GM23338 (cell line): ENCODE results near the gene ATL2. TPM values are rescaled to one million over a fixed set of nuclear protein-coding genes. Genes with fewer than 3 reads are reported as not detected.

Experiments
- ATAC-seq: fragments of 200-7000 bp; cut with Tn5 transposase; 3 replicates; pipeline ENCODE4 v1.9.1; 2020
- DNase-seq: peaks from one replicate; pipeline ENCODE4 v3.0.0-alpha.2; 2015; ENCODE audit warnings: low spot score
- H2AFZ ChIP-seq: fragments of 200-600 bp; sonication (generic); 2 replicates; pipeline ENCODE4 v1.8.0; 2016; ENCODE audit warnings: antibody characterized with exemption, mild to moderate bottlenecking, moderate library complexity
- H3F3A ChIP-seq: fragments of 200-600 bp; sonication (generic); replicated peaks from 2 replicates; pipeline ENCODE4 v1.8.0; 2017; ENCODE audit warnings: antibody characterized with exemption, mixed run types, low read depth
- H3K27ac ChIP-seq: fragments of 200-600 bp; sonication (generic); 2 replicates; pipeline ENCODE4 v1.6.1; 2016; ENCODE audit warnings: low read depth
- H3K27me3 ChIP-seq: fragments of 200-600 bp; sonication (generic); 2 replicates; pipeline ENCODE4 v1.8.0; 2016; ENCODE audit warnings: mild to moderate bottlenecking, mixed run types, moderate library complexity; ENCODE audit not compliant: insufficient read depth
- H3K36me3 ChIP-seq: fragments of 200-600 bp; sonication (generic); 2 replicates; pipeline ENCODE4 v1.8.0; 2016; ENCODE audit warnings: mild to moderate bottlenecking; ENCODE audit not compliant: insufficient read depth
- H3K4me1 ChIP-seq: fragments of 200-600 bp; sonication (generic); 2 replicates; pipeline ENCODE4 v1.8.0; 2016; ENCODE audit warnings: mild to moderate bottlenecking, moderate library complexity; ENCODE audit not compliant: insufficient read depth
- H3K4me2 ChIP-seq: fragments of 200-600 bp; sonication (generic); 2 replicates; pipeline ENCODE4 v1.7.1; 2017; ENCODE audit warnings: mixed run types
- H3K4me3 ChIP-seq: fragments of 200-600 bp; sonication (generic); 2 replicates; pipeline ENCODE4 v1.6.1; 2016; ENCODE audit warnings: mixed run types
- H3K79me2 ChIP-seq: fragments of 200-600 bp; sonication (generic); replicated peaks from 2 replicates; pipeline ENCODE4 v1.8.0; 2017; ENCODE audit warnings: mild to moderate bottlenecking; ENCODE audit not compliant: insufficient read depth
- H3K9me2 ChIP-seq: fragments of 200-600 bp; sonication (generic); 2 replicates; pipeline ENCODE4 v1.8.0; 2017; ENCODE audit not compliant: insufficient read depth
- H4K20me1 ChIP-seq: fragments of 200-600 bp; sonication (generic); replicated peaks from 2 replicates; pipeline ENCODE4 v1.8.0; 2017; ENCODE audit warnings: mild to moderate bottlenecking; ENCODE audit not compliant: insufficient read depth
- H3K27ac Mint-ChIP-seq: 2 replicates; pipeline ENCODE4 v1.8.0; 2020; ENCODE audit warnings: inconsistent platforms, mild to moderate bottlenecking, moderate library complexity, mixed read lengths
- H3K27me3 Mint-ChIP-seq: 3 replicates; pipeline ENCODE4 v1.8.0; 2022; ENCODE audit warnings: low read depth, mild to moderate bottlenecking, moderate library complexity, mixed read lengths, inconsistent platforms; ENCODE audit not compliant: insufficient read depth, poor library complexity
- H3K36me3 Mint-ChIP-seq: 3 replicates; pipeline ENCODE4 v1.8.0; 2021; ENCODE audit warnings: low read depth, mild to moderate bottlenecking, inconsistent platforms, moderate library complexity, mixed read lengths
- H3K4me1 Mint-ChIP-seq: 3 replicates; pipeline ENCODE4 v1.8.0; 2020; ENCODE audit warnings: mild to moderate bottlenecking, inconsistent platforms, mixed read lengths
- H3K4me3 Mint-ChIP-seq: 3 replicates; pipeline ENCODE4 v1.8.0; 2021; ENCODE audit warnings: moderate library complexity, mild to moderate bottlenecking, inconsistent platforms, mixed read lengths
- H3K9me3 Mint-ChIP-seq: 3 replicates; pipeline ENCODE4 v1.8.0; 2020; ENCODE audit warnings: moderate library complexity, mild to moderate bottlenecking, inconsistent platforms, mixed read lengths
- POLR2AphosphoS5 ChIP-seq: IDR thresholded peaks from 2 replicates; pipeline ENCODE4 v1.6.1; 2016; ENCODE audit warnings: antibody characterized with exemption, low read depth
- ZNF462 ChIP-seq: fragments of 250-450 bp; sonication (Bioruptor Pico); IDR thresholded peaks from 2 replicates; pipeline ENCODE4 v1.5.0; 2020; ENCODE audit warnings: mild to moderate bottlenecking, moderate library complexity
- polyA plus RNA-seq: library from polyadenylated mRNA; unstranded; fragments of >200 nt; fragmentation: Nextera tagmentation; extraction: Ambion mirVana; gene quantifications from 2 replicates; pipeline ENCODE4 v1.2.1, GENCODE V29; 2016
- total RNA-seq: library from RNA; depleted of rRNA; stranded (reverse); fragments of >200 nt; shearing (Covaris generic); gene quantifications from 2 replicates; pipeline ENCODE4 v1.2.3, GENCODE V29; 2014
- TF ChIP-seq, protein P1 (sequence below), 2 experiments: fragments of 200-600 bp in 1 of 2; sonication (generic) in 1 of 2; conservative IDR thresholded peaks; 2 replicates each; pipeline versions ENCODE4 v1.5.1 to v1.6.1; 2016 to 2017; ENCODE audit warnings: antibody characterized with exemption in 2 of 2, low read depth in 2 of 2, mild to moderate bottlenecking in 2 of 2, moderate library complexity in 1 of 2

Gene ATL2
- total and polyA plus RNA-seq, 2 experiments from 2014 or later, result 30.2 to 140 TPM

DNA sequence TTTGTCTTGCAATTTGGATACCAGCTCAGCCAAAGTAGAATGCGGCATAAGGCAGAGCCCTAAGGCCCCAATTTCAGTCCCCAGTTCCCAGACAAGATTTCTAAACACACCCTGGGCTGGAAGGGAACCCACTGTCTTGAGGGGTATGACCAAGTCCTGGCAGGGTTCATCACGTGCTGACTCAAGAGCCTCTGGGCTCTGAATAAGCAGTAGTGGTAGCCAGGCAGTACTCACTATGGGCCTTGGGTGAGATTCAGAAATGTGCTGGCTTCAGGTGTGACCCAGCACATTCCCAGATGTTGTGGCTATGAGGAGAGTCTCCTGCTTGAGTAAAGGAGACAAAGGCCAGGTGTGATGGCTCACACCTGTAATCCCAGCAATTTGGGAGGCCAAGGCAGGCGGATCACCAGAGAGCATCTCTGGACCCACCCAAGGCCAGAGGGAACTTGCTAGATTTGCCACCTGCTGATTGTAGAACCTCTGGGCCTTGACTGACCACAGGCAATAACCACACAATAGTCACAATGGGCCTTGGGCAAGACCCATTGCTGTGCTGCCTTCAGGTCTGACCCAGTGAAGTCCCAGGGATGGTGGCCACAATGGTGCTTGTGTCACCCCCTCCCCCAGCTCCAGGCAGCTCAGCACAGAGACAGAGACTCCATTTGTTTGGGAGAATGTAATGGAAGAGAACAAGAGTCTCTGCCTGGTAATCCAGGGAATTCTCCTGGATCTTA is 74.9 kb downstream of the ATL2 start:
- no peaks in the 10 kb centered on the region for H3K9me3 Mint-ChIP-seq

More for the DNA sequence above, 74.9 kb downstream of the ATL2 start:
- no peaks in the 10 kb centered on the region for H3K27me3 Mint-ChIP-seq
- Histone ChIP-seq H3F3A (no peaks in the 10 kb centered on the region), H3K27ac (0 out of 2 replicates have a peak overlapping the region, but pooled peaks have one; percentile 55), H3K79me2 (peaks cover 41% of the 10 kb centered on the region), H3K4me1 (peaks cover 9% of the 10 kb centered on the region), H3K4me3 (no peak overlapping the region), H3K27me3 (no peaks in the 10 kb centered on the region), H3K36me3 (peaks cover 12% of the 10 kb centered on the region; the same call in 1 of the 2 replicates), H3K9me2 (no peaks in the 10 kb centered on the region), H4K20me1 (peaks cover 4% of the 10 kb centered on the region), H2AFZ (no peak overlapping the region), H3K4me2 (0 out of 2 replicates have a peak overlapping the region, but pooled peaks have one; percentile 15)
- no peak for DNase-seq
- ATAC-seq, result peak; percentile 52
- peaks cover 61% of the 10 kb centered on the region for H3K36me3 Mint-ChIP-seq
- H3K27ac Mint-ChIP-seq, result peak overlapping the region; percentile 46; the same call in 1 of the 2 replicates
- no peak overlapping the region for H3K4me3 Mint-ChIP-seq
- TF ChIP-seq ZNF462 (CRISPR knock-in tag) (no peak), POLR2AphosphoS5 (no peak)
- TF ChIP-seq, protein P1, sequence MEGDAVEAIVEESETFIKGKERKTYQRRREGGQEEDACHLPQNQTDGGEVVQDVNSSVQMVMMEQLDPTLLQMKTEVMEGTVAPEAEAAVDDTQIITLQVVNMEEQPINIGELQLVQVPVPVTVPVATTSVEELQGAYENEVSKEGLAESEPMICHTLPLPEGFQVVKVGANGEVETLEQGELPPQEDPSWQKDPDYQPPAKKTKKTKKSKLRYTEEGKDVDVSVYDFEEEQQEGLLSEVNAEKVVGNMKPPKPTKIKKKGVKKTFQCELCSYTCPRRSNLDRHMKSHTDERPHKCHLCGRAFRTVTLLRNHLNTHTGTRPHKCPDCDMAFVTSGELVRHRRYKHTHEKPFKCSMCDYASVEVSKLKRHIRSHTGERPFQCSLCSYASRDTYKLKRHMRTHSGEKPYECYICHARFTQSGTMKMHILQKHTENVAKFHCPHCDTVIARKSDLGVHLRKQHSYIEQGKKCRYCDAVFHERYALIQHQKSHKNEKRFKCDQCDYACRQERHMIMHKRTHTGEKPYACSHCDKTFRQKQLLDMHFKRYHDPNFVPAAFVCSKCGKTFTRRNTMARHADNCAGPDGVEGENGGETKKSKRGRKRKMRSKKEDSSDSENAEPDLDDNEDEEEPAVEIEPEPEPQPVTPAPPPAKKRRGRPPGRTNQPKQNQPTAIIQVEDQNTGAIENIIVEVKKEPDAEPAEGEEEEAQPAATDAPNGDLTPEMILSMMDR (conservative IDR thresholded peaks at IDR 0.05; ENCODE audit: low read depth in 2 of 2), result no peak
- H3K4me1 Mint-ChIP-seq, result peaks cover 19% of the 10 kb centered on the region
